Lung (tissue), 12 donors: Measurements from ENCODE around the gene NR2C2AP. TPM values are rescaled to one million over a fixed set of nuclear protein-coding genes. Genes with fewer than 3 reads are reported as not detected.

Experiments
- ATAC-seq: fragments of 200-7000 bp; cut with Tn5 transposase; one replicate; pipeline ENCODE4 v1.9.1; 2020; ENCODE audit warnings: moderate number of reproducible peaks; ENCODE audit not compliant: insufficient read depth, low FRiP score
- DNase-seq, 3 donors: peaks; one replicate each; pipeline ENCODE4 v3.0.0-alpha.2; 2013 to 2017
- H3K27ac ChIP-seq, 2 donors: one replicate each; pipeline ENCODE4 v1.5.1; 2013; ENCODE audit warnings: mild to moderate bottlenecking in 2 of 2, moderate library complexity in 2 of 2, control low read depth in 1 of 2, inconsistent platforms in 1 of 2, low read depth in 1 of 2, low read length in 1 of 2
- H3K27me3 ChIP-seq, 3 donors: one replicate each; pipeline ENCODE4 v1.5.1; 2013; ENCODE audit warnings: low read length in 2 of 3; ENCODE audit not compliant: control insufficient read depth in 3 of 3, insufficient read depth in 3 of 3
- H3K36me3 ChIP-seq, 4 donors: one replicate each; pipeline ENCODE4 v1.5.1; 2013; ENCODE audit warnings: low read length in 4 of 4, mild to moderate bottlenecking in 1 of 4, moderate library complexity in 1 of 4; ENCODE audit not compliant: control insufficient read depth in 4 of 4, insufficient read depth in 4 of 4
- H3K4me1 ChIP-seq, 5 donors: one replicate each; pipeline ENCODE4 v1.5.1; 2013; ENCODE audit warnings: low read length in 5 of 5, mild to moderate bottlenecking in 2 of 5, moderate library complexity in 1 of 5; ENCODE audit not compliant: control insufficient read depth in 5 of 5, insufficient read depth in 5 of 5
- H3K4me3 ChIP-seq: one replicate; pipeline ENCODE4 v1.5.1; 2013; ENCODE audit warnings: mild to moderate bottlenecking, control low read depth, moderate library complexity
- H3K9ac ChIP-seq, 2 donors: one replicate each; pipeline ENCODE4 v1.5.1; 2013; ENCODE audit warnings: low read length in 2 of 2, control low read depth in 1 of 2; ENCODE audit not compliant: insufficient read depth in 1 of 2
- H3K9me3 ChIP-seq, 4 donors: one replicate each; pipeline ENCODE4 v1.5.1; 2013; ENCODE audit warnings: low read length in 3 of 4, mild to moderate bottlenecking in 1 of 4, moderate library complexity in 1 of 4; ENCODE audit not compliant: control insufficient read depth in 4 of 4, insufficient read depth in 3 of 4
- CTCF ChIP-seq: IDR thresholded peaks from 2 replicates; pipeline ENCODE4 v1.5.1; 2012; ENCODE audit warnings: mild to moderate bottlenecking; ENCODE audit errors: control extremely low read depth, extremely low read depth
- WGBS, 2 donors: extraction: QIAGEN DNeasy Blood & Tissue Kit; methylation state at CpG; one replicate each; pipeline ENCODE4 v1.1.7; 2013; 5-methylcytosine and 5-hydroxymethylcytosine counted together
- polyA plus RNA-seq, 2 donors: library from polyadenylated mRNA; stranded (reverse); fragments of 200-250 nt; gene quantifications; one replicate each; pipeline ENCODE4 v1.2.1, GENCODE V29; 2013
- total RNA-seq, 2 donors: library from RNA; depleted of rRNA in 1 of 2; stranded (reverse); fragments of >200 nt in 1 of 2; gene quantifications; one replicate each; pipeline ENCODE4 v1.2.1, GENCODE V29; 2014 to 2021
- donor health status: control.
- donor health status: control.
- donor health status: Bipolar disorder and iron deficiency.
- donor health status: healthy.
- donor health status: DM: yes; HTN: yes; CAD: no.

The NR2C2AP gene
- total and polyA plus RNA-seq, 4 donors: 4.6 to 26.7 (median 21.2) TPM

- H3K27ac ChIP-seq: no peak overlapping the region
- no peak for TF ChIP-seq CTCF
- H3K4me3 ChIP-seq: no peak overlapping the region
- peaks cover 0 to 8% (median 5%) of the 10 kb centered on the region in 5 donors for H3K4me1 ChIP-seq
- H3K9ac ChIP-seq: no peak overlapping the region
- peaks cover 5 to 15% (median 7%) of the 10 kb centered on the region in 4 donors for H3K36me3 ChIP-seq
- peak; percentile 17 for ATAC-seq
- no peak for DNase-seq
- 74 to 77% methylated on average over 9 of the region's 9 CpGs for WGBS, 2 donors
- no peaks in the 10 kb centered on the region for H3K9me3 ChIP-seq
- H3K27me3 ChIP-seq: no peaks in the 10 kb centered on the region
Observed at GRCh38 chr19:19185853-19186740, 17.1 kb downstream of the NR2C2AP start.

- Histone ChIP-seq H3K9ac (no peak overlapping the region), H3K36me3 (peaks cover 10 to 29% (median 14%) of the 10 kb centered on the region in 4 donors), H3K4me1 (no peaks in the 10 kb centered on the region), H3K27ac (no peak overlapping the region), H3K9me3 (peaks cover 0 to 4% (median 0%) of the 10 kb centered on the region in 4 donors), H3K27me3 (no peaks in the 10 kb centered on the region), H3K4me3 (no peak overlapping the region)
- ATAC-seq: no peak
- no peak for TF ChIP-seq CTCF
- DNase-seq: no peak
- WGBS, 2 donors: 57 to 87% methylated on average over 9 of the region's 9 CpGs
Observed at GRCh38 chr19:19181488-19181998, 21.7 kb downstream of the NR2C2AP start.

- DNase-seq: no peak
- Histone ChIP-seq H3K27ac (no peak overlapping the region), H3K4me3 (no peak overlapping the region), H3K27me3 (no peaks in the 10 kb centered on the region), H3K4me1 (no peaks in the 10 kb centered on the region), H3K9me3 (peaks cover 0 to 4% (median 0%) of the 10 kb centered on the region in 4 donors), H3K9ac (no peak overlapping the region), H3K36me3 (peaks cover 10 to 26% (median 15%) of the 10 kb centered on the region in 4 donors)
- TF ChIP-seq CTCF: no peak
- 88 to 91% methylated on average over 17 of the region's 17 CpGs for WGBS, 2 donors
- ATAC-seq: no peak
Observed at GRCh38 chr19:19179548-19180441, 23.4 kb downstream of the NR2C2AP start.
